Karpas-422 (cell line): Measurements from ENCODE around the gene SSBP4. TPM values are rescaled to one million over a fixed set of nuclear protein-coding genes. Genes with fewer than 3 reads are reported as not detected.

Experiments used
- DNase-seq: peaks from one replicate; pipeline ENCODE4 v3.0.0-alpha.2; 2015
- H2AFZ ChIP-seq: fragments of 200-600 bp; sonication (generic); 2 replicates; pipeline ENCODE4 v1.6.1; 2014; ENCODE audit warnings: antibody characterized with exemption, low read length, mixed read lengths
- H3K27ac ChIP-seq: fragments of 200-600 bp; sonication (generic); 2 replicates; pipeline ENCODE4 v1.5.1; 2014; ENCODE audit warnings: mild to moderate bottlenecking, low read length, moderate library complexity
- H3K27me3 ChIP-seq: fragments of 200-600 bp; sonication (generic); 2 replicates; pipeline ENCODE4 v1.6.1; 2014; ENCODE audit warnings: low read length, mixed read lengths
- H3K36me3 ChIP-seq: fragments of 200-600 bp; sonication (generic); 2 replicates; pipeline ENCODE4 v1.6.1; 2014; ENCODE audit warnings: low read length, mixed read lengths; ENCODE audit not compliant: insufficient read depth
- H3K4me1 ChIP-seq: fragments of 200-600 bp; sonication (generic); 2 replicates; pipeline ENCODE4 v1.6.1; 2014; ENCODE audit warnings: mild to moderate bottlenecking, low read length, mixed read lengths
- H3K4me2 ChIP-seq: fragments of 200-600 bp; sonication (generic); 2 replicates; pipeline ENCODE4 v1.6.1; 2014; ENCODE audit warnings: low read length, low read depth, mild to moderate bottlenecking; ENCODE audit not compliant: poor library complexity, severe bottlenecking
- H3K4me3 ChIP-seq: fragments of 200-600 bp; sonication (generic); 2 replicates; pipeline ENCODE4 v1.5.1; 2014; ENCODE audit warnings: mild to moderate bottlenecking, antibody characterized with exemption, low read length, mixed read lengths
- H3K79me2 ChIP-seq: fragments of 200-600 bp; sonication (generic); 2 replicates; pipeline ENCODE4 v1.6.1; 2014; ENCODE audit warnings: mild to moderate bottlenecking, low read length, mixed read lengths
- H3K9ac ChIP-seq: fragments of 200-600 bp; sonication (generic); 2 replicates; pipeline ENCODE4 v1.6.0; 2014; ENCODE audit warnings: low read length
- H3K9me2 ChIP-seq: fragments of 200-600 bp; sonication (generic), shearing (Covaris generic); replicated peaks from 2 replicates; pipeline ENCODE4 v1.6.0; 2014; ENCODE audit warnings: mild to moderate bottlenecking, low read length, moderate library complexity; ENCODE audit not compliant: insufficient read depth
- H3K9me3 ChIP-seq: fragments of 300-700, 200-600 bp; sonication (generic); 2 replicates; pipeline ENCODE4 v1.6.1; 2014; ENCODE audit warnings: low read length, mixed read lengths
- H4K20me1 ChIP-seq: fragments of 200-600 bp; sonication (generic); 2 replicates; pipeline ENCODE4 v1.6.1; 2014; ENCODE audit warnings: mild to moderate bottlenecking, antibody characterized with exemption, low read length, low read depth; ENCODE audit not compliant: insufficient read depth
- total RNA-seq: library from RNA; depleted of rRNA; stranded (reverse); fragments of >200 nt; shearing (Covaris generic); gene quantifications from 2 replicates; pipeline ENCODE4 v1.2.3, GENCODE V29; 2014; ENCODE audit warnings: low replicate concordance

SSBP4 gene
- total RNA-seq, 1 experiment from 2014 or later = 22.5 TPM

GRCh38 chr19:18453269-18454024 is 34.2 kb downstream of the SSBP4 start:
- no peaks in the 10 kb centered on the region; the same call in 1 of the 2 replicates for H4K20me1 ChIP-seq
- no peak overlapping the region for H3K9ac ChIP-seq
- H3K4me1 ChIP-seq = peaks cover 17% of the 10 kb centered on the region
- H3K27me3 ChIP-seq = no peaks in the 10 kb centered on the region
- H2AFZ ChIP-seq = no peak overlapping the region
- H3K4me3 ChIP-seq = no peak overlapping the region
- no peaks in the 10 kb centered on the region for H3K79me2 ChIP-seq
- no peak overlapping the region for H3K27ac ChIP-seq
- no peaks in the 10 kb centered on the region for H3K36me3 ChIP-seq
- no peaks in the 10 kb centered on the region for H3K9me2 ChIP-seq
- no peaks in the 10 kb centered on the region for H3K9me3 ChIP-seq
- DNase-seq = no peak
- no peak overlapping the region for H3K4me2 ChIP-seq

GRCh38 chr19:18456279-18456678 is 37.1 kb downstream of the SSBP4 start:
- no peaks in the 10 kb centered on the region for H3K36me3 ChIP-seq
- peaks cover 3% of the 10 kb centered on the region; the same call in 1 of the 2 replicates for H4K20me1 ChIP-seq
- no peaks in the 10 kb centered on the region for H3K27me3 ChIP-seq
- H2AFZ ChIP-seq = no peak overlapping the region
- no peaks in the 10 kb centered on the region for H3K9me2 ChIP-seq
- no peak overlapping the region for H3K4me3 ChIP-seq
- no peak overlapping the region for H3K27ac ChIP-seq
- peaks cover 14% of the 10 kb centered on the region for H3K4me1 ChIP-seq
- no peak overlapping the region for H3K9ac ChIP-seq
- H3K9me3 ChIP-seq = no peaks in the 10 kb centered on the region
- no peak overlapping the region for H3K4me2 ChIP-seq
- no peaks in the 10 kb centered on the region for H3K79me2 ChIP-seq
- no peak for DNase-seq

- Histone ChIP-seq H3K4me1 (peaks cover 7% of the 10 kb centered on the region), H3K27ac (no peak overlapping the region), H3K27me3 (no peaks in the 10 kb centered on the region), H4K20me1 (peaks cover 3% of the 10 kb centered on the region; the same call in 1 of the 2 replicates), H3K9me3 (no peaks in the 10 kb centered on the region), H3K4me3 (no peak overlapping the region), H3K36me3 (no peaks in the 10 kb centered on the region), H3K4me2 (no peak overlapping the region), H3K9me2 (no peaks in the 10 kb centered on the region), H3K79me2 (no peaks in the 10 kb centered on the region), H2AFZ (no peak overlapping the region), H3K9ac (no peak overlapping the region)
- no peak for DNase-seq
Observed at GRCh38 chr19:18456974-18457373, 37.8 kb downstream of the SSBP4 start.

GRCh38 chr19:18457483-18458331 is 38.5 kb downstream of the SSBP4 start:
- no peaks in the 10 kb centered on the region for H3K9me2 ChIP-seq
- H3K79me2 ChIP-seq = no peaks in the 10 kb centered on the region
- H3K4me2 ChIP-seq = no peak overlapping the region
- no peaks in the 10 kb centered on the region for H3K36me3 ChIP-seq
- H3K27me3 ChIP-seq = no peaks in the 10 kb centered on the region
- peaks cover 3% of the 10 kb centered on the region; the same call in 1 of the 2 replicates for H4K20me1 ChIP-seq
- no peaks in the 10 kb centered on the region for H3K9me3 ChIP-seq
- no peak overlapping the region for H2AFZ ChIP-seq
- H3K4me1 ChIP-seq = no peaks in the 10 kb centered on the region
- no peak for DNase-seq
- no peak overlapping the region for H3K9ac ChIP-seq
- H3K4me3 ChIP-seq = no peak overlapping the region
- H3K27ac ChIP-seq = no peak overlapping the region

- no peaks in the 10 kb centered on the region for H3K79me2 ChIP-seq
- DNase-seq = no peak
- no peak overlapping the region for H3K4me2 ChIP-seq
- H2AFZ ChIP-seq = no peak overlapping the region
- H3K9me3 ChIP-seq = no peaks in the 10 kb centered on the region
- peaks cover 3% of the 10 kb centered on the region; the same call in 1 of the 2 replicates for H4K20me1 ChIP-seq
- H3K27ac ChIP-seq = no peak overlapping the region
- no peaks in the 10 kb centered on the region for H3K4me1 ChIP-seq
- no peaks in the 10 kb centered on the region for H3K27me3 ChIP-seq
- no peak overlapping the region for H3K9ac ChIP-seq
- H3K9me2 ChIP-seq = no peaks in the 10 kb centered on the region
- no peak overlapping the region for H3K4me3 ChIP-seq
- no peaks in the 10 kb centered on the region for H3K36me3 ChIP-seq
Observed at GRCh38 chr19:18460900-18461299, 41.7 kb downstream of the SSBP4 start.

- H4K20me1 ChIP-seq = peaks cover 3% of the 10 kb centered on the region; the same call in 1 of the 2 replicates
- no peak overlapping the region for H2AFZ ChIP-seq
- no peaks in the 10 kb centered on the region for H3K9me2 ChIP-seq
- no peak overlapping the region for H3K4me3 ChIP-seq
- no peaks in the 10 kb centered on the region for H3K79me2 ChIP-seq
- no peak for DNase-seq
- H3K9me3 ChIP-seq = no peaks in the 10 kb centered on the region
- H3K27ac ChIP-seq = no peak overlapping the region
- H3K36me3 ChIP-seq = no peaks in the 10 kb centered on the region
- H3K4me2 ChIP-seq = no peak overlapping the region
- H3K4me1 ChIP-seq = no peaks in the 10 kb centered on the region
- no peak overlapping the region for H3K9ac ChIP-seq
- H3K27me3 ChIP-seq = no peaks in the 10 kb centered on the region
Observed at GRCh38 chr19:18461471-18461870, 42.3 kb downstream of the SSBP4 start.

GRCh38 chr19:18464646-18465045 is 45.4 kb downstream of the SSBP4 start:
- H3K36me3 ChIP-seq = no peaks in the 10 kb centered on the region
- peaks cover 3% of the 10 kb centered on the region; the same call in 1 of the 2 replicates for H4K20me1 ChIP-seq
- H3K9ac ChIP-seq = no peak overlapping the region
- H3K79me2 ChIP-seq = peaks cover 6% of the 10 kb centered on the region; the same call in 1 of the 2 replicates
- no peaks in the 10 kb centered on the region for H3K27me3 ChIP-seq
- H3K9me2 ChIP-seq = no peaks in the 10 kb centered on the region
- DNase-seq = no peak
- no peak overlapping the region for H3K4me3 ChIP-seq
- H3K9me3 ChIP-seq = no peaks in the 10 kb centered on the region
- no peak overlapping the region for H2AFZ ChIP-seq
- no peak overlapping the region for H3K27ac ChIP-seq
- H3K4me1 ChIP-seq = no peaks in the 10 kb centered on the region
- no peak overlapping the region for H3K4me2 ChIP-seq
